OCI-LY1 (cell line): ENCODE measurements around the gene PPP1R3C.

Experiments
- H2AFZ ChIP-seq: fragments of 200-600 bp; sonication (generic), shearing (Covaris generic); 2 replicates; pipeline ENCODE4 v1.6.0; 2014; ENCODE audit warnings: antibody characterized with exemption, mild to moderate bottlenecking, low read length
- H3F3A ChIP-seq: fragments of 200-600 bp; sonication (generic), shearing (Covaris generic); 2 replicates; pipeline ENCODE4 v1.6.0; 2014; ENCODE audit warnings: mild to moderate bottlenecking, antibody characterized with exemption, low read length, moderate library complexity; ENCODE audit not compliant: insufficient read depth
- H3K27ac ChIP-seq: fragments of 200-600 bp; sonication (generic); 2 replicates; pipeline ENCODE4 v1.5.1; 2014; ENCODE audit warnings: low read length, mixed run types, mild to moderate bottlenecking, low read depth; ENCODE audit not compliant: poor library complexity, severe bottlenecking
- H3K27me3 ChIP-seq: fragments of 200-600 bp; sonication (generic); 2 replicates; pipeline ENCODE4 v1.6.0; 2014; ENCODE audit warnings: antibody characterized with exemption, mild to moderate bottlenecking, low read length, moderate library complexity; ENCODE audit not compliant: insufficient read depth
- H3K36me3 ChIP-seq: fragments of 200-600 bp; sonication (generic); 2 replicates; pipeline ENCODE4 v1.6.1; 2014; ENCODE audit warnings: mild to moderate bottlenecking, antibody characterized with exemption, low read length, moderate library complexity, mixed read lengths; ENCODE audit not compliant: insufficient read depth
- H3K4me1 ChIP-seq: fragments of 200-600 bp; sonication (generic); 2 replicates; pipeline ENCODE4 v1.5.1; 2014; ENCODE audit warnings: mild to moderate bottlenecking, low read length, moderate library complexity; ENCODE audit not compliant: insufficient read depth, severe bottlenecking
- H3K4me2 ChIP-seq: fragments of 200-600 bp; sonication (generic), shearing (Covaris generic); 2 replicates; pipeline ENCODE4 v1.6.1; 2014; ENCODE audit warnings: low read length
- H3K4me3 ChIP-seq: fragments of 200-600 bp; sonication (generic); 2 replicates; pipeline ENCODE4 v1.5.1; 2014; ENCODE audit warnings: low read length, low read depth, mild to moderate bottlenecking, mixed read lengths; ENCODE audit not compliant: poor library complexity, severe bottlenecking
- H3K79me2 ChIP-seq: fragments of 200-600 bp; shearing (Covaris generic); 2 replicates; pipeline ENCODE4 v1.6.1; 2016; ENCODE audit warnings: mixed run types, low read length, mixed read lengths; ENCODE audit not compliant: insufficient read depth
- H3K9ac ChIP-seq: fragments of 200-600 bp; sonication (generic), shearing (Covaris generic); 2 replicates; pipeline ENCODE4 v1.6.1; 2014; ENCODE audit warnings: mild to moderate bottlenecking, low read length, mixed read lengths
- H3K9me2 ChIP-seq: fragments of 200-600 bp; sonication (generic), shearing (Covaris generic); 2 replicates; pipeline ENCODE4 v1.6.1; 2014; ENCODE audit warnings: low read depth, mild to moderate bottlenecking, low read length, mixed read lengths
- H3K9me3 ChIP-seq: fragments of 200-600 bp; shearing (Covaris generic); 2 replicates; pipeline ENCODE4 v1.6.1; 2014; ENCODE audit warnings: low read length, mixed read lengths
- H4K20me1 ChIP-seq: fragments of 200-600 bp; sonication (generic), shearing (Covaris generic); 2 replicates; pipeline ENCODE4 v1.6.0; 2016; ENCODE audit warnings: mild to moderate bottlenecking, low read length; ENCODE audit not compliant: insufficient read depth
- EZH2 ChIP-seq: fragments of 200-600 bp; sonication (generic), shearing (Covaris generic); IDR thresholded peaks from 2 replicates; pipeline ENCODE4 v1.8.0; 2017; ENCODE audit warnings: borderline replicate concordance, mixed run types, mild to moderate bottlenecking, antibody characterized with exemption, low read length, moderate library complexity, mixed read lengths
- TF ChIP-seq, protein P1 (sequence below): fragments of 200-600 bp; sonication (generic), shearing (Covaris generic); IDR thresholded peaks from 2 replicates; pipeline ENCODE4 v1.5.1; 2017; ENCODE audit warnings: mild to moderate bottlenecking, antibody characterized with exemption, low read length, moderate library complexity, mixed read lengths

The PPP1R3C gene

DNA sequence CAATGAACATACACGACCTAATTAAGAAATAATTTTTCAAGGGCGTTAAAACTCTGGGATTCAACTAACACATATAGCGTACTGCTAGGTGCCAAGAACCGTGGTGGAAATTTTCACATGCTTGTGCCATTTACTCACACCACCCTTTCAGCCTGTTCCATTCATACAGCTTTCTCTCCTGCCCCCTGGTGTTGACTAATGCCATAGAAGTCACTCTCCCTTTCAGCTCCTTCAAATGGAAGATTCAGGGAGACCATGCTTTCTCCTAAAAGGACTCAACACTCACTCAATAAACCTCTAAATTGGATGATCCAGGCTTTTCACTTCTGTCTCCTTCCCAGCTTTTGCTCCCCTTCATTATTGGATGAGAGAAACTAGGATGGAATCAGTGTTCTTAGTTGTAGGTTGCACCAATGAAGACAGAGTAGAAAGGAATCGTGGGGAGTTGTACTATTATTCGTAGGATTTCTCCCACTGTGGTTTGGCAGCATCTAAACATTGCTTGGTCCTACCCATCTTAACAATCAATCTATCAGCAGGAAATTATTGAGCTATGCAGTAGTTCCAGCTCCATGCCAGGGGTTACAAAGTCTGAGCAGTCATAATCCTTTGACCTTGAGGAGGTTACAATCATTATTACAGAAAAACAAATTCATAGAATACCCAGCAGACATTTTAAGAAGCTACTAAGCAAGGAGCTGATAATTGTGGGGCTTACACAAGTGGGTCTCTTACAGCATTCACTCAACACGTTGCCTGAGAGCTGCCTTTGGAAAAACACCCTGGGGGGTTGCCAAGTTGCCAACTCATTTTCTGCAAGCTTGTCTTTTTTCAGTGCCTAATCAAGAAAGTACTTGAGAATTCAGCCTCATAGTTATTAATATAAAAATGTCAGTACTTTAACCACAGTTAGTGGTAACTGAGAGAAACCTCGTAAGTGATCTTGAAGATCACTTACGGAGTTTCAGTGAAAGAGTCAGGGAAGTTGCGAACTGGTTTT lies 2.8 kb upstream of the PPP1R3C start:
- no peak overlapping the region for H3K27ac ChIP-seq
- no peaks in the 10 kb centered on the region for H3K36me3 ChIP-seq
- no peaks in the 10 kb centered on the region for H3K79me2 ChIP-seq
- no peak overlapping the region for H3K4me2 ChIP-seq
- no peaks in the 10 kb centered on the region for H3K27me3 ChIP-seq
- H3K9ac ChIP-seq = no peak overlapping the region
- H2AFZ ChIP-seq = no peak overlapping the region
- no peaks in the 10 kb centered on the region for H3K9me2 ChIP-seq
- H3K4me3 ChIP-seq = no peak overlapping the region
- no peaks in the 10 kb centered on the region for H3F3A ChIP-seq
- no peaks in the 10 kb centered on the region for H3K4me1 ChIP-seq
- TF ChIP-seq, protein P1, sequence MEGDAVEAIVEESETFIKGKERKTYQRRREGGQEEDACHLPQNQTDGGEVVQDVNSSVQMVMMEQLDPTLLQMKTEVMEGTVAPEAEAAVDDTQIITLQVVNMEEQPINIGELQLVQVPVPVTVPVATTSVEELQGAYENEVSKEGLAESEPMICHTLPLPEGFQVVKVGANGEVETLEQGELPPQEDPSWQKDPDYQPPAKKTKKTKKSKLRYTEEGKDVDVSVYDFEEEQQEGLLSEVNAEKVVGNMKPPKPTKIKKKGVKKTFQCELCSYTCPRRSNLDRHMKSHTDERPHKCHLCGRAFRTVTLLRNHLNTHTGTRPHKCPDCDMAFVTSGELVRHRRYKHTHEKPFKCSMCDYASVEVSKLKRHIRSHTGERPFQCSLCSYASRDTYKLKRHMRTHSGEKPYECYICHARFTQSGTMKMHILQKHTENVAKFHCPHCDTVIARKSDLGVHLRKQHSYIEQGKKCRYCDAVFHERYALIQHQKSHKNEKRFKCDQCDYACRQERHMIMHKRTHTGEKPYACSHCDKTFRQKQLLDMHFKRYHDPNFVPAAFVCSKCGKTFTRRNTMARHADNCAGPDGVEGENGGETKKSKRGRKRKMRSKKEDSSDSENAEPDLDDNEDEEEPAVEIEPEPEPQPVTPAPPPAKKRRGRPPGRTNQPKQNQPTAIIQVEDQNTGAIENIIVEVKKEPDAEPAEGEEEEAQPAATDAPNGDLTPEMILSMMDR = peak; percentile 52
- no peak for TF ChIP-seq EZH2
- H4K20me1 ChIP-seq = no peaks in the 10 kb centered on the region
- H3K9me3 ChIP-seq = no peaks in the 10 kb centered on the region

- Histone ChIP-seq H3K36me3 (no peaks in the 10 kb centered on the region), H2AFZ (no peak overlapping the region), H4K20me1 (no peaks in the 10 kb centered on the region), H3K4me1 (no peaks in the 10 kb centered on the region), H3K4me2 (no peak overlapping the region), H3F3A (no peaks in the 10 kb centered on the region), H3K9ac (no peak overlapping the region), H3K4me3 (no peak overlapping the region), H3K27me3 (no peaks in the 10 kb centered on the region), H3K79me2 (no peaks in the 10 kb centered on the region), H3K27ac (no peak overlapping the region), H3K9me2 (no peaks in the 10 kb centered on the region), H3K9me3 (no peaks in the 10 kb centered on the region)
- TF ChIP-seq EZH2 = no peak
- TF ChIP-seq, protein P1 = no peak
These were observed 2.0 kb upstream of the PPP1R3C start for GRCh38 chr10:91634898-91635297.

- H3F3A ChIP-seq = no peaks in the 10 kb centered on the region
- H2AFZ ChIP-seq = no peak overlapping the region
These were observed 1.4 kb upstream of the PPP1R3C start for GRCh38 chr10:91634246-91634645.

More at GRCh38 chr10:91634246-91634645, 1.4 kb upstream of the PPP1R3C start:
- Histone ChIP-seq H3K9me3 (no peaks in the 10 kb centered on the region), H3K4me1 (no peaks in the 10 kb centered on the region), H3K4me3 (no peak overlapping the region), H4K20me1 (no peaks in the 10 kb centered on the region), H3K27ac (no peak overlapping the region), H3K36me3 (no peaks in the 10 kb centered on the region), H3K27me3 (no peaks in the 10 kb centered on the region), H3K4me2 (no peak overlapping the region), H3K9me2 (no peaks in the 10 kb centered on the region), H3K9ac (no peak overlapping the region), H3K79me2 (no peaks in the 10 kb centered on the region)
- TF ChIP-seq EZH2 = no peak
- TF ChIP-seq, protein P1 = no peak
